K562 (cell line): ENCODE measurements around the gene RDH8. TPM values are rescaled to one million over a fixed set of nuclear protein-coding genes. Genes with fewer than 3 reads are reported as not detected.

ENCODE experiments used
- ATAC-seq: fragments of 200-7000 bp; cut with Tn5 transposase; 3 replicates; pipeline ENCODE4 v1.9.1; 2020; ENCODE audit warnings: moderate library complexity
- BruUV-seq: library from RNA; stranded (reverse); fragments of 400-500 nt; replicated peaks from 2 replicates; lab custom pipeline; 2021; lab: Mats Ljungman, UMichigan
- CTCF ChIA-PET: fragments of 300-600 bp; formaldehyde crosslinking; extraction: SDS; loops from one replicate; lab custom pipeline; 2021; ENCODE audit warnings: low intra/inter-chr PET ratio; lab: Yijun Ruan, JAX
- POLR2A ChIA-PET: fragments of 300-600, 350-650 bp; sonication (Branson Sonifier 250); formaldehyde crosslinking; extraction: SDS; loops from one replicate; lab custom pipeline; 2021; ENCODE audit warnings: antibody characterized with exemption, inconsistent platforms; lab: Yijun Ruan, JAX
- DNase-seq, 4 experiments: peaks; one replicate each; pipeline versions ENCODE4 v3.0.0 to v3.0.0-alpha.2; 2011 to 2018; ENCODE audit warnings: low spot score in 3 of 4, mixed read lengths in 3 of 4; ENCODE audit errors: extremely low read depth in 1 of 4
- FAIRE-seq: peaks from 2 replicates; lab custom pipeline; 2011; peaks lifted over from hg19 to GRCh38; lab: Jason Lieb, UNC
- H2AFZ ChIP-seq: 2 replicates; pipeline ENCODE4 v1.6.0; 2011; ENCODE audit warnings: low read depth, low read length, control low read depth, inconsistent platforms
- H3K27ac ChIP-seq: fragments of 200-600 bp; 3 replicates; pipeline ENCODE4 v1.8.0; 2011; ENCODE audit warnings: low read depth, mild to moderate bottlenecking, control low read depth, inconsistent platforms, low read length, moderate library complexity, mixed read lengths; ENCODE audit errors: extremely low read depth
- H3K27me3 ChIP-seq, 2 experiments: fragments of 300-600 bp in 1 of 2; 2 replicates in 1 of 2; 3 replicates in 1 of 2; pipeline versions ENCODE4 v1.6.0 to v1.8.0; 2011; ENCODE audit warnings: inconsistent platforms in 2 of 2, low read length in 2 of 2, mild to moderate bottlenecking in 1 of 2, mixed read lengths in 1 of 2, moderate library complexity in 1 of 2; ENCODE audit not compliant: control insufficient read depth in 2 of 2, insufficient read depth in 2 of 2
- H3K36me3 ChIP-seq: fragments of 300-600 bp; 3 replicates; pipeline ENCODE4 v1.8.0; 2011; ENCODE audit warnings: mild to moderate bottlenecking, low read length, inconsistent platforms; ENCODE audit not compliant: control insufficient read depth, insufficient read depth
- H3K4me1 ChIP-seq, 2 experiments: fragments of 200-600 bp in 1 of 2; replicated peaks in 1 of 2; 2 replicates in 1 of 2; 3 replicates in 1 of 2; pipeline versions ENCODE4 v1.5.1 to v1.8.0; 2011; ENCODE audit warnings: inconsistent platforms in 2 of 2, low read length in 2 of 2, mild to moderate bottlenecking in 1 of 2, mixed read lengths in 1 of 2, moderate library complexity in 1 of 2; ENCODE audit not compliant: control insufficient read depth in 2 of 2, insufficient read depth in 2 of 2
- H3K4me2 ChIP-seq: 2 replicates; pipeline ENCODE4 v1.6.1; 2011; ENCODE audit warnings: low read length, control low read depth, inconsistent platforms, mixed read lengths; ENCODE audit not compliant: insufficient read depth
- H3K4me3 ChIP-seq: fragments of 200-600 bp; sonication (generic), shearing (Covaris generic); 2 replicates; pipeline ENCODE4 v1.5.1; 2016; ENCODE audit warnings: control low read depth, inconsistent platforms
- H3K79me2 ChIP-seq: fragments of 200-600 bp; 3 replicates; pipeline ENCODE4 v1.8.0; 2011; ENCODE audit warnings: low read length, inconsistent platforms; ENCODE audit not compliant: control insufficient read depth, insufficient read depth
- H3K9ac ChIP-seq, 2 experiments: 2 replicates each; pipeline versions ENCODE4 v1.6.0 to v1.6.1; 2011; ENCODE audit warnings: low read depth in 2 of 2, low read length in 2 of 2, control low read depth in 1 of 2, inconsistent platforms in 1 of 2, mild to moderate bottlenecking in 1 of 2, mixed read lengths in 1 of 2; ENCODE audit not compliant: insufficient read depth in 1 of 2
- H3K9me1 ChIP-seq: one replicate; pipeline ENCODE4 v1.6.0; 2011; ENCODE audit warnings: inconsistent platforms, mild to moderate bottlenecking, low read length, moderate library complexity; ENCODE audit not compliant: control insufficient read depth, insufficient read depth
- H3K9me3 ChIP-seq: replicated peaks from 2 replicates; pipeline ENCODE4 v1.5.1; 2011; ENCODE audit warnings: low read depth, low read length, inconsistent platforms; ENCODE audit not compliant: control insufficient read depth, insufficient read depth
- H4K20me1 ChIP-seq: replicated peaks from 2 replicates; pipeline ENCODE4 v1.6.1; 2011; ENCODE audit warnings: low read length, inconsistent platforms, mixed read lengths; ENCODE audit not compliant: control insufficient read depth, insufficient read depth
- BRD4 ChIP-seq: fragments of 200-600 bp; sonication (generic); IDR thresholded peaks from 2 replicates; pipeline ENCODE4 v1.6.1; 2017; ENCODE audit warnings: inconsistent platforms
- CEBPG ChIP-seq, 3 experiments: fragments of 200-800 bp in 1 of 3; sonication (Bioruptor generic) in 1 of 3; sonication (generic) in 1 of 3; formaldehyde crosslinking in 1 of 3; IDR thresholded peaks in 2 of 3; conservative IDR thresholded peaks in 1 of 3; 2 replicates each; pipeline versions ENCODE4 v1.6.1 to v1.8.0; 2016 to 2022; ENCODE audit warnings: missing compliant biosample characterization in 2 of 3, missing genetic modification characterization in 2 of 3, mild to moderate bottlenecking in 1 of 3, missing genetic modification reagents in 1 of 3
- CHD4 ChIP-seq: fragments of 200-600 bp; sonication (generic); IDR thresholded peaks from 3 replicates; pipeline ENCODE4 v1.6.1; 2012; ENCODE audit warnings: low read depth, mild to moderate bottlenecking, mixed read lengths, low read length, inconsistent platforms; ENCODE audit not compliant: insufficient read depth, insufficient replicate concordance, poor library complexity, severe bottlenecking
- E2F3 ChIP-seq: fragments of 250-450 bp; sonication (Bioruptor Pico); IDR thresholded peaks from 2 replicates; pipeline ENCODE4 v1.4.0; 2020; ENCODE audit warnings: mild to moderate bottlenecking
- HDAC1 ChIP-seq, 2 experiments: fragments of 450-650 bp; IDR thresholded peaks; 2 replicates each; pipeline ENCODE4 v1.6.1; 2016 to 2017; ENCODE audit warnings: inconsistent platforms in 1 of 2, mild to moderate bottlenecking in 1 of 2, moderate library complexity in 1 of 2
- NCOA6 ChIP-seq: fragments of 450-650 bp; IDR thresholded peaks from 2 replicates; pipeline ENCODE4 v1.6.1; 2017; ENCODE audit warnings: mild to moderate bottlenecking
- NR2C2 ChIP-seq, 2 experiments: fragments of 200-800 bp in 1 of 2; sonication (Bioruptor generic) in 1 of 2; sonication (generic) in 1 of 2; formaldehyde crosslinking in 1 of 2; IDR thresholded peaks; 2 replicates each; pipeline versions ENCODE4 v1.6.1 to v1.8.0; 2016 to 2022; ENCODE audit warnings: mild to moderate bottlenecking in 1 of 2, missing compliant biosample characterization in 1 of 2, missing genetic modification characterization in 1 of 2, missing genetic modification reagents in 1 of 2
- PRMT5 ChIP-seq: sonication (generic); formaldehyde crosslinking; IDR thresholded peaks from 2 replicates; pipeline ENCODE4 v1.5.0; 2020; ENCODE audit warnings: missing genetic modification reagents
- RAD51 ChIP-seq: fragments of 450-650 bp; IDR thresholded peaks from 2 replicates; pipeline ENCODE4 v1.7.1; 2016; ENCODE audit warnings: low read depth, mild to moderate bottlenecking, borderline replicate concordance
- WGBS: fragments of 100-300 bp; shearing (Covaris generic); methylation state at CpG from one replicate; pipeline ENCODE4 v1.1.6; 2016; ENCODE audit warnings: low coverage, mixed read lengths; ENCODE audit not compliant: insufficient coverage; ENCODE audit errors: missing lambda C conversion rate; 5-methylcytosine and 5-hydroxymethylcytosine counted together
- in situ Hi-C: fragments of 300-500 bp; cut with MboI; formaldehyde crosslinking; loops from 4 replicates; pipeline ENCODE4 v1.15.0; 2018; ENCODE audit warnings: inconsistent platforms, mixed read lengths
- intact Hi-C: fragments of 100-400 bp; cut with micrococcal nuclease; formaldehyde crosslinking; loops from 2 replicates; pipeline ENCODE4 v1.14.2; 2022
- polyA plus RNA-seq, 8 experiments: library from polyadenylated mRNA; depleted of rRNA in 4 of 8; stranded (reverse) in 5 of 8; unstranded in 3 of 8; fragments of >200 nt; fragmentation: Nextera tagmentation in 2 of 8; fragmentation: Illumina TruSeq in 1 of 8; extraction: Ambion mirVana in 2 of 8; extraction: Trizol in 1 of 8; gene quantifications; 2 replicates each; pipeline versions ENCODE4 v1.2.1 to v1.2.3, GENCODE V29; 2011 to 2014; ENCODE audit warnings: inconsistent platforms in 1 of 8, missing spikeins in 1 of 8
- total RNA-seq, 7 experiments: library from RNA; depleted of rRNA in 6 of 7; stranded (reverse); fragments of >200 nt in 6 of 7; fragmentation: Illumina TruSeq in 2 of 7; extraction: Trizol in 2 of 7; gene quantifications; 2 replicates each; pipeline versions ENCODE4 v1.2.1 to v1.2.3, GENCODE V29; 2011 to 2021; ENCODE audit warnings: low replicate concordance in 1 of 7
- TF ChIP-seq, protein P1 (sequence below): fragments of 250-450 bp; sonication (Bioruptor Pico); IDR thresholded peaks from 2 replicates; pipeline ENCODE4 v1.9.0; 2021; ENCODE audit warnings: mild to moderate bottlenecking
- TF ChIP-seq, protein P2 (sequence below), 2 experiments: fragments of 450-650 bp in 1 of 2; sonication (generic) in 1 of 2; formaldehyde crosslinking in 1 of 2; IDR thresholded peaks; 2 replicates each; pipeline versions ENCODE4 v1.7.1 to v1.9.0; 2016 to 2022; ENCODE audit warnings: inconsistent platforms in 1 of 2, mild to moderate bottlenecking in 1 of 2, missing genetic modification reagents in 1 of 2

RDH8 gene
- total and polyA plus RNA-seq, 9 of the 15 experiments (the other 6 are each of a cell fraction or from before 2014, with no cell fraction given), result not detected

DNA sequence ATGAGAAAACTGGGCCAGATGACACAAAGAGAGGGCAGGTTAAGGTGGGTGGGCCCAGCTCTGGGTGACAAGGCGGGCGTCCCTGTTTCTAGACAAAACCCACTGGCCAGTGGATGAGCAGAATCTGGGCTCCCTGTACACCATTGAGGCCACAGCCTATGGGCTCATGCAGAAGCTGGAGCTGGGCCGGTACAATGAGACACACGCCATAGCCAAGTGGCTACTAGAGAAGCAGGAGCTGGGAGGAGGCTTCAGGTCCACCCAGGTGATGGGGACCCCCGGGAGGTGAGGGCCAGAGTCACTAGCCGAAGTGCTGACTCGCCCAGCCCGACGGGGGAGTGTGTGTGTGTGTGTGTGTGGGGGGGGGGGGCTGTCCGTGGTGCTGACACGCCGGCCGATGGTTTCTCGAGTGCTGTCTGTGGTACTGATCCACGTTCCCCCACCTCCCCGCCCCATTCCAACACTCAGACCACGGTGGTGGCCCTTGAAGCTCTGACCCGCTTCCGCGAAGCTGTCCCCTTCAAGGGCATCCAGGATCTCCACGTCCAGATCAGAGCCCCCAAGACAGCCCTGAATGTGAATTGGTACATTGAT lies 48.5 kb downstream of the RDH8 start:
- H3K4me3 ChIP-seq, result no peak overlapping the region
- H4K20me1 ChIP-seq, result no peaks in the 10 kb centered on the region; the same call in 1 of the 2 replicates
- H2AFZ ChIP-seq, result no peak overlapping the region
- in situ Hi-C loops, result no loop called here
- ATAC-seq, result peak; percentile 80
- intact Hi-C loops, result no loop called here
- H3K9me1 ChIP-seq, result no peaks in the 10 kb centered on the region
- no peak for FAIRE-seq
- H3K4me1 ChIP-seq, result no peaks in the 10 kb centered on the region
- peaks cover 7 to 54% of the 10 kb centered on the region in 2 experiments for H3K27me3 ChIP-seq
- WGBS, result 1% methylated on average over 12 of the region's 21 CpGs
- no TSS peak for BruUV-seq
- CTCF ChIA-PET, result no interaction called here
- H3K27ac ChIP-seq, result no peak overlapping the region
- H3K9me3 ChIP-seq, result no peaks in the 10 kb centered on the region
- no peaks in the 10 kb centered on the region for H3K36me3 ChIP-seq
- no peaks in the 10 kb centered on the region for H3K79me2 ChIP-seq
- POLR2A ChIA-PET, result interaction anchor here (0.5 to 0.9 kb wide), 2 partner anchors 34 to 888 kb away, joined by 3 read pairs; no protein-coding TSS in a partner anchor
- H3K4me2 ChIP-seq, result no peak overlapping the region
- peak; percentile 52 to 86 (median 80) for DNase-seq
- H3K9ac ChIP-seq, result no peak overlapping the region
- TF ChIP-seq CEBPG (CRISPR knock-in tag; IDR thresholded peaks at IDR 0.05) (no peak), CEBPG (tag; conservative IDR thresholded peaks at IDR 0.05 in 1 of 2, IDR thresholded peaks at IDR 0.05 in 1 of 2) (no peak), NCOA6 (peak; percentile 94), CHD4 (no peak), BRD4 (no peak), NR2C2 (CRISPR knock-in tag; IDR thresholded peaks at IDR 0.05) (0 out of 2 replicates have a peak, but pooled peaks have one; percentile 22), NR2C2 (tag; IDR thresholded peaks at IDR 0.05) (no peak), E2F3 (CRISPR knock-in tag) (no peak), HDAC1 (IDR thresholded peaks at IDR 0.05) (peak in 1 of 2 experiments; percentile 61; a peak in 2 of 4 replicates), RAD51 (no peak), PRMT5 (CRISPR knock-in tag) (peak; percentile 94)
- TF ChIP-seq, protein P1, sequence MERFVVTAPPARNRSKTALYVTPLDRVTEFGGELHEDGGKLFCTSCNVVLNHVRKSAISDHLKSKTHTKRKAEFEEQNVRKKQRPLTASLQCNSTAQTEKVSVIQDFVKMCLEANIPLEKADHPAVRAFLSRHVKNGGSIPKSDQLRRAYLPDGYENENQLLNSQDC (CRISPR knock-in tag), result no peak
- TF ChIP-seq, protein P2, sequence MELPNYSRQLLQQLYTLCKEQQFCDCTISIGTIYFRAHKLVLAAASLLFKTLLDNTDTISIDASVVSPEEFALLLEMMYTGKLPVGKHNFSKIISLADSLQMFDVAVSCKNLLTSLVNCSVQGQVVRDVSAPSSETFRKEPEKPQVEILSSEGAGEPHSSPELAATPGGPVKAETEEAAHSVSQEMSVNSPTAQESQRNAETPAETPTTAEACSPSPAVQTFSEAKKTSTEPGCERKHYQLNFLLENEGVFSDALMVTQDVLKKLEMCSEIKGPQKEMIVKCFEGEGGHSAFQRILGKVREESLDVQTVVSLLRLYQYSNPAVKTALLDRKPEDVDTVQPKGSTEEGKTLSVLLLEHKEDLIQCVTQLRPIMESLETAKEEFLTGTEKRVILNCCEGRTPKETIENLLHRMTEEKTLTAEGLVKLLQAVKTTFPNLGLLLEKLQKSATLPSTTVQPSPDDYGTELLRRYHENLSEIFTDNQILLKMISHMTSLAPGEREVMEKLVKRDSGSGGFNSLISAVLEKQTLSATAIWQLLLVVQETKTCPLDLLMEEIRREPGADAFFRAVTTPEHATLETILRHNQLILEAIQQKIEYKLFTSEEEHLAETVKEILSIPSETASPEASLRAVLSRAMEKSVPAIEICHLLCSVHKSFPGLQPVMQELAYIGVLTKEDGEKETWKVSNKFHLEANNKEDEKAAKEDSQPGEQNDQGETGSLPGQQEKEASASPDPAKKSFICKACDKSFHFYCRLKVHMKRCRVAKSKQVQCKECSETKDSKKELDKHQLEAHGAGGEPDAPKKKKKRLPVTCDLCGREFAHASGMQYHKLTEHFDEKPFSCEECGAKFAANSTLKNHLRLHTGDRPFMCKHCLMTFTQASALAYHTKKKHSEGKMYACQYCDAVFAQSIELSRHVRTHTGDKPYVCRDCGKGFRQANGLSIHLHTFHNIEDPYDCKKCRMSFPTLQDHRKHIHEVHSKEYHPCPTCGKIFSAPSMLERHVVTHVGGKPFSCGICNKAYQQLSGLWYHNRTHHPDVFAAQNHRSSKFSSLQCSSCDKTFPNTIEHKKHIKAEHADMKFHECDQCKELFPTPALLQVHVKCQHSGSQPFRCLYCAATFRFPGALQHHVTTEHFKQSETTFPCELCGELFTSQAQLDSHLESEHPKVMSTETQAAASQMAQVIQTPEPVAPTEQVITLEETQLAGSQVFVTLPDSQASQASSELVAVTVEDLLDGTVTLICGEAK (IDR thresholded peaks at IDR 0.05), result peak; percentile 80
- TF ChIP-seq, protein P2 (CRISPR knock-in tag; IDR thresholded peaks at IDR 0.05), result 0 out of 2 replicates have a peak, but pooled peaks have one; percentile 35
